Left lung (tissue), 10 donors: Measurements from ENCODE around the gene TMEM131. TPM values are rescaled to one million over a fixed set of nuclear protein-coding genes. Genes with fewer than 3 reads are reported as not detected.

Experiments used
- ATAC-seq: fragments of 200-7000 bp; cut with Tn5 transposase; one replicate; pipeline ENCODE4 v1.9.1; 2020; ENCODE audit warnings: moderate library complexity
- DNase-seq, 4 donors: peaks; one replicate each; pipeline ENCODE4 v3.0.0-alpha.2; 2013 to 2020
- H3K27ac ChIP-seq, 2 donors: fragments of 200-600 bp; sonication (generic) in 1 of 2; one replicate each; pipeline versions ENCODE4 v1.5.0 to v1.8.0; 2020 to 2021
- H3K27me3 ChIP-seq, 2 donors: fragments of 200-600 bp; sonication (generic) in 1 of 2; one replicate each; pipeline versions ENCODE4 v1.5.0 to v1.8.0; 2020 to 2021
- H3K36me3 ChIP-seq, 2 donors: fragments of 200-600 bp; sonication (generic) in 1 of 2; one replicate each; pipeline versions ENCODE4 v1.5.0 to v1.8.0; 2020 to 2021
- H3K4me1 ChIP-seq, 2 donors: fragments of 200-600 bp; one replicate each; pipeline ENCODE4 v1.8.0; 2021
- H3K4me3 ChIP-seq, 2 donors: fragments of 200-600 bp; sonication (generic) in 1 of 2; one replicate each; pipeline versions ENCODE4 v1.5.0 to v1.8.0; 2020 to 2021; ENCODE audit warnings: mild to moderate bottlenecking in 1 of 2
- H3K9me3 ChIP-seq, 2 donors: fragments of 200-600 bp; sonication (generic) in 1 of 2; one replicate each; pipeline versions ENCODE4 v1.5.0 to v1.8.0; 2020 to 2021
- CTCF ChIP-seq, 2 donors: fragments of 200-600 bp; sonication (generic) in 1 of 2; IDR thresholded peaks; one replicate each; pipeline versions ENCODE4 v1.5.0 to v1.8.0; 2021; ENCODE audit warnings: antibody characterized with exemption in 2 of 2
- intact Hi-C, 2 donors: fragments of 100-400 bp; cut with DNase I; formaldehyde crosslinking; loops; one replicate each; pipeline versions ENCODE4 v1.11.2 to v1.14.2; 2022
- polyA plus RNA-seq, 6 donors: library from polyadenylated mRNA; unstranded; fragments of 120-200 nt; gene quantifications; one replicate each; pipeline ENCODE4 v1.2.1, GENCODE V29; 2013; ENCODE audit not compliant: insufficient read length in 6 of 6
- total RNA-seq, 2 donors: library from RNA; stranded (reverse); fragmentation: NEBNext Ultra II Directional; extraction: Animal tissue kit (Norgen Biotek cat#: 25700); gene quantifications; one replicate each; pipeline ENCODE4 v1.2.1, GENCODE V29; 2021
- donor health status: DM: no; HTN: yes; CAD: no.
- donor health status: DM: no; HTN: no; CAD: no.

TMEM131 gene
- total and polyA plus RNA-seq, 8 donors: 43.9 to 52.0 (median 47.8) TPM

- DNase-seq (no peak), ATAC-seq (no peak)
- H3K27ac ChIP-seq: no peak overlapping the region
- no peaks in the 10 kb centered on the region for H3K36me3 ChIP-seq
- intact Hi-C loops: no loop called here
- H3K27me3 ChIP-seq: no peaks in the 10 kb centered on the region
- H3K4me1 ChIP-seq: no peaks in the 10 kb centered on the region
- H3K9me3 ChIP-seq: no peaks in the 10 kb centered on the region
- TF ChIP-seq CTCF (IDR thresholded peaks at IDR 0.05): no peak
- no peak overlapping the region for H3K4me3 ChIP-seq
Observed at GRCh38 chr2:98004047-98004446, 8.3 kb upstream of the TMEM131 start.

GRCh38 chr2:97999536-97999935 is 3.8 kb upstream of the TMEM131 start:
- H3K4me3 ChIP-seq: no peak overlapping the region
- no peak overlapping the region for H3K27ac ChIP-seq
- H3K4me1 ChIP-seq: peaks cover 0 to 6% of the 10 kb centered on the region in 2 donors
- H3K9me3 ChIP-seq: no peaks in the 10 kb centered on the region
- ATAC-seq: no peak
- no peak for DNase-seq
- no peak for TF ChIP-seq CTCF (IDR thresholded peaks at IDR 0.05)
- no peaks in the 10 kb centered on the region for H3K36me3 ChIP-seq
- intact Hi-C loops: no loop called here
- H3K27me3 ChIP-seq: no peaks in the 10 kb centered on the region

GRCh38 chr2:97998431-97999005 is 2.8 kb upstream of the TMEM131 start:
- Histone ChIP-seq H3K27me3 (no peaks in the 10 kb centered on the region), H3K9me3 (no peaks in the 10 kb centered on the region), H3K4me3 (no peak overlapping the region), H3K27ac (no peak overlapping the region), H3K36me3 (no peaks in the 10 kb centered on the region), H3K4me1 (peaks cover 5 to 16% of the 10 kb centered on the region in 2 donors)
- intact Hi-C loops: no loop called here
- ATAC-seq (no peak), DNase-seq (no peak)
- no peak for TF ChIP-seq CTCF (IDR thresholded peaks at IDR 0.05)

- no peak for TF ChIP-seq CTCF (IDR thresholded peaks at IDR 0.05)
- Histone ChIP-seq H3K36me3 (no peaks in the 10 kb centered on the region), H3K9me3 (no peaks in the 10 kb centered on the region), H3K27ac (no peak overlapping the region), H3K4me1 (peaks cover 10 to 23% of the 10 kb centered on the region in 2 donors), H3K27me3 (no peaks in the 10 kb centered on the region), H3K4me3 (no peak overlapping the region)
- ATAC-seq (no peak), DNase-seq (no peak)
- intact Hi-C loops: no loop called here
Observed at GRCh38 chr2:97997784-97998392, 2.1 kb upstream of the TMEM131 start.

- no peaks in the 10 kb centered on the region for H3K9me3 ChIP-seq
- peak overlapping the region; percentile 70 to 80 for H3K4me3 ChIP-seq
- no peaks in the 10 kb centered on the region for H3K27me3 ChIP-seq
- H3K4me1 ChIP-seq: peaks cover 15 to 35% of the 10 kb centered on the region in 2 donors
- DNase-seq: no peak
- H3K27ac ChIP-seq: peak overlapping the region; percentile 97 to 98
- no peaks in the 10 kb centered on the region for H3K36me3 ChIP-seq
- intact Hi-C loops: no loop called here
- ATAC-seq: no peak
- no peak for TF ChIP-seq CTCF (IDR thresholded peaks at IDR 0.05)
Observed at GRCh38 chr2:97996679-97997078, 931 bp upstream of the TMEM131 start.
